ENCODE measurements around the gene STARD9.
A peak's percentile ranks its signal among the peaks of the same experiment; 100 is the strongest.

Gene STARD9

DNA sequence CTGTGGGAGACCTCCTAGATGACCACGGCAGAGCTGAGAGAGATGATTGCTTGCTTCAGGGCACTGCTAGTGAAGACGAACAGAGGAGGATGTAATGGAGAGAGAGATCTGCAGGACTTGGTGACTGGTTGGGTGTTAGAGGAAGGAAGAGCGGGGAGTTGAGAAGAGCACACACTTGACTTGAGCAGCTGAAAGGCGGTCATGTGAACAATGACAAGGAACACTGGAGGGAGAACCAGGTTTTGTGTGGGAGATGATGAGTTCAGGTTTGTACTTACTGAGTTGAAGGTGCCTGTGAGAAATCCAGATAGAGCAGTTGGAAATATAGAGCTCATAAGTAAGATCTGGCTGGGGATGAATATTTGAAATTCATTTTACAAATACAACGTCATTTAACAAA is 121.2 kb downstream of the STARD9 start:
- DNase-seq: no peak

DNA sequence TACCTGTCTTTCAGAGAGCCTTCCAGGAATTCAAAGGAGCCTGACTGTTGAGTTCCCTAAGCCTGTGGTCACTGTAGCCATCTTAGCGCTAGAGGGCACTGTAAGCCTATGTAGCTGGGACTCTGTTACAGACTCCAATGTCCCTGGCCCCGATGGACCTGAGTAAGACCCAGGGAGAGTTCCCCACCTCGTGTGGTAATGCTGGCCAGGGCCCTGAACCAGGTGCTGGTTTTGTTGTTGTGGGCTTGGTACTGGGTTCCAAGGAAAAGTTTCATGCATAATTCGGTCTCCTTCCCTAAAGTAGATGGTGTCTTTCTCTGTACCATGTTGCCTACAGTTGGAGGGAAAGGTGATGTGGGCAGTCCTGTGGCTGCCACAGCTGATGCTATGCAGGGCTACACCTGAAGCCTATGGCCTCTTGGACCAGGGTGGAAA is 129.1 kb downstream of the STARD9 start:
- peak; percentile 41 for DNase-seq

DNA sequence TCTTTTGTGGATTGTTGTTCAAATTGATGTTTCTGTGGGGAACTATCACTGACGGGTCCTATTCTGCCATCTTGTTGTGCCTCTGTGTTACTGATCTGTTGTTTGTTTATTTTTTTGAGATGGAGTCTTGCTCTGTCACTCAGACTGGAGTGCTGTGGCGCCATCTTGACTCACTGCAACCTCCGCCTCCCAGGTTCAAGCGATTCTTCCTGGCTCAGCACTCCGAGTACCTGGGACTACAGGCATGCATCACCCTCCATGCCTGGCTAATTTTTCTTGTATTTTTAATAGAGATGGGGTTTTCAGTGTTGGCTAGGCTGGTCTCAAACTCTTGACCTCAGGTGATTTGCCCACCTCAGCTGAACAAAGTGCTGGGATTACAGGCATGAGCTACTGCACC is 129.9 kb downstream of the STARD9 start:
- DNase-seq: no peak

DNA sequence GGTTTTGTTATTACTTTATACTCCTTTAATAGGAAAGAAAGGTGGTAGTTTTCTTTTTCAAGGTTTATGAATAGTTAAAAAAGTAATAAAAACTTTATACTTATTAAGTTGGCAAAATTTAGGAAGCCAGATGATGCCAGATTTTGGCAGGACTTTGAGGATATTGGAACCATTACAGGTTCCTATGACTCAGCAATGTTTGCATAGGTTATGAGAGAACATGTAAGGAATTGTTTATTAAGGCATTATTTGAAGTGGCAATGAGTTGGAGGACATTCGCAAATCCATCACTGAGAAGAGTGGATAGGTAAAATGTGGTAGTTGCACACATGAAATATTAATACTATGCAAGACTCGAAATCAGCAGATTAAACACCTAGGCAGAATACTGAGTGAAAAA is 131.7 kb downstream of the STARD9 start:
- no peak for DNase-seq

DNA sequence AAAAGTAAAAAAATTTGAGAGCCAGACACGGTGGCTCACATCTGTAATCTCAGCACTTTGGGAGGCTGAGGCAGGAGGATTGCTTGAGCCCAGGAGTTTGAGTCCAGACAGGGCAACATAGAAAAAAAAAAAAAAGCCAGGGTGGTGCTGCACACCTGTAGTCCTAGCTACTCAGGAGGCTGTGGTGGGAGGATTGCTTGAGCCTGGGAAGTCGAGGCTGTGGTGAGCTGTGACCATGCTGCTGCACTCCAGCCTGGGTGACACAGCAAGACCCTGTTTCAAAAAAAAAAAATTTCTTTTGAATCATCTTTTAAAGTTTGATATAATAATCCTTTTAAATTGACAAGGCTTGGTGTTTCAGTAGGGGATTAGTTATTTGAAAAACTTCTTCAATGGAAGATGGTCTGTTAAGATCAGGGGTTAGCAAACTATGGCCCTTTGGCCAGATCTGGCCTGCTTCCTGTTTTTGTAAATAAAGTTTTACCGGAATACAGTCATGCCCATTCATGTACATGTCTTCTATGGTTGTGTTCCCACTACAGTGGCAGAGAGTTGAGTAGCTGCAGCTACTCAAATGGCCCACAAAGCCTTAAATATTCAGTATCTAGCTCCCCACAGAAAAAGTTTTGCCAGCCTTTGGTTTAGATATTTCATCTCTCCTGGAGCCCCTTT is 132.6 kb downstream of the STARD9 start:
- DNase-seq: no peak

DNA sequence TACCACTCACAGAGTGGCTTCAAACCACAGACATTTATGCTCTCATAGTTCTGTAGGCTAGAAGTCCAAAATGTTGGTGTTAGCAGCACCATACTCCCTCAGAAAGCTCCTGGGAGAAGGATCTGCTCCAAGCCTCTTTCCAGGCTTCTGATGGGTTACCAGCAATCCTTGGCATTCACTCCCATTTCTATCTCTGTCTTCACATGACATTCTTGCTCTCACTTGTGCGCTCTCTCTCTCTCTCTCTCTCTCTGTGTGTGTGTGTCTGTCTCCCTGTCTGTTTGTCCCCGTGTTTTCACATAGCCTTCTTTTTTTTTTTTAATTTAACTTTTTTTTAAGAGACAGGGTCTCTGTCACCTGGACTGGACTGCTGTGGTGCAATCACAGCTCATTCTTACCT is 135.3 kb downstream of the STARD9 start:
- no peak for DNase-seq

DNA sequence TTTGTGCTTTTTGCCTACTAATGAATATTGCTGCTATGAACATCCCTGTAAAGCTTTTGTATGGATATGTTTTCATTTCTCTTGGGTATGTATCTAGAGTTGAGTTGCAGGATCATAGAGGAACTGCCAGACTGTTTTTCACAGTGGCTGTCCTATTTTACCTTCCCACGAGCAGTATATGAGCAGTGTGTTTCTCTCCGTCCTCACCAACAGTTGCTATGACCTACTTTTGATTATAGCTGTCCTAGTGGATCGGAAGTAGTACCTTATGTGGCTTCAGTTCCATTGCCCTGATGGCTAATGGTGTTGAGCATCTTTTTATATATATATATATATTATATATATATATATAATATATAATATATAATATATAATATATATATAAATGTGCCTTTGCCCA is 136.3 kb downstream of the STARD9 start:
- no peak for DNase-seq

DNA sequence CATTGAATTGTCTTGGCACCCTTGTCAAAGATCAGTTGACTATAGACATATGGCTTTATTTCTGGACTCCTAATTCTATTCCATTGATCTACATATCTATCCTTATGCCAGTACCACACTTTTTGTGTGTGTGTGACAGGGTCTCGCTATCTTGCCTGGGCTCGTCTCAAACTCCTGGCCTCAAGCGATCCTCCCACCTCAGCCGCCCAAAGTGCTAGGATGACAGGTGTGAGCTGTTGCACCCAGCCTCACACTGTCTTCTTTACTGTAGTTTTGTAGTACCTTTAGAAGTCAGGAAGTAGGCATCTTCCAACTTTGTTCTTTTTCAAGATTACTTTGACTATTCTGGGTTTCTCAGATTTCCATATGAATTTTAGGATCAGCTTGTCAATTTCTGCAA is 137.2 kb downstream of the STARD9 start:
- DNase-seq: no peak

DNA sequence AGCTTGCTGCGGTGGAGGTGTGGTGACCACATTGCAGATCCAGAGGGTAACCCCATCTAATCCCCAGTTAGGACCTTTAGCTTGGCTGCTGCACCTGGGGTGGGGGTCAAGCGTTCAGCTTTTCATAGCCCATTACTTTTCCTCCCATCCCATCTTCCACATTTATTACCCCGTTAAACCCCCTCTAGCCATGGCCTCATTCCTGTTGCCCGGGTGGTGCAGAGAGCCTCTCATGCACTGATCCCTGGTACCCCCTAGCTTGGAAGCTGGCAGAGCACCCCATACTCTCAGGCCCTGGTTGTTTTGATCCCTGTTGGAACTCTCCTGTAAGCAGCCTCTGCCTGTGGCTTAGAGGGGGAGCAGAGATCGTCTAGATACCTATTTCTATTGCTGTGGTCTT is 140.7 kb downstream of the STARD9 start:
- no peak for DNase-seq

DNA sequence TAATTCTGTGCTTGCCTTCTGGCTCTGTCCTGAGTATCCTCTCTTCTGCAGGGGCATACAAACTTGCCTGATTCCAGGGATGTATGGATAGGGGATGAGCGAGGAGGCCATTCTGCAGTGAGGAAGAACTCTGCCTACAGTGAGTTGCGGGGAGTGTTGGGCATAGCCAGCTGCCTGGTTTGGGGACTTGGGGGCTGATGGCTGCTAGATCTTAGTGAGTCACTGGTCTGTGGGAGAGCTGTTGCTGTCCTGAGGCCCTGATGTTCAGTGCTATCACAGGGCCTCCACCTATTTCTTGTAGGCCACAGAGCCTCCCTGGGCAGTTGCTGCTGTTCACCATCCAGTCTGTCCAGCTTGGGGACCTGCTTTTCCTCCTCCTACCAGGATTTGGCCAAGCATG is 141.2 kb downstream of the STARD9 start:
- DNase-seq: no peak

DNA sequence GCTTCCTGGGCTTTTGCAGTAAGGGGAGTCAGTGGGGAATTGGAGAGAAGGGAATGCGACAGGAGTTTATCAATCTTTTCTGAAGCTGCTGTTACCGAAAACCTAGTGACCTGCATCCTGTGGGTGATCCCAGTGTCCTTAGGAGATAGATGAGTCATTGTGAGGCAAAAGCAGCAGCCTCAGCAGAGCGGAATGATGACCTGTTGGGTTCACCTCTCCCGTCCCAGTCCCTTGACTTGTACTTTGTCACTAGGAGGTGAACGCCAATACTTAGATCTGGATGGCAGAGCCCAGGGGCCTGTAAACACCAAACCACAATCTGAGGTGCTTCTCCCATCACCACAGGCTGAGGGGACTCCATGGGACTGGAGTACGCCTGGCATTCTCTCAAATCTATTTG is 143.6 kb downstream of the STARD9 start:
- DNase-seq: no peak

DNA sequence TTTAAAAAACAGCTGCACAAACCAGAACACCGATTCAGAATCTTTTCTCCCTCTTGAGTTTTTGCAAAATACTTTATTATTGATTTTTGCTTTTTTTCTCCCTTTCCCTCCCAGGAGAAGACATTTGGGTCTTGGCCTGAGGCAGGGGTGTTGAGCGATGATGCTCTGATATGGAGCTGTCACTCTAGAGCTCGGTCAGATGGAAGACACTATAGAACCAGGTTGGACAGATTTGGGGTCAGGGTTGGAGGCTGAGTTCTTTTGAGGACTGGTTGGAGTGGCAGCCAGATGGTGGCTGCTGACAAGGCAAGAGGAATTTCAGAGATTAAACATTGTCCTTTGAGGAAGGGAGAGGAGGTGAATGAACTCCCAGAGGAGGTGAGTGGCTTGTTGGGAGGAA is 144.7 kb downstream of the STARD9 start:
- no peak for DNase-seq

DNA sequence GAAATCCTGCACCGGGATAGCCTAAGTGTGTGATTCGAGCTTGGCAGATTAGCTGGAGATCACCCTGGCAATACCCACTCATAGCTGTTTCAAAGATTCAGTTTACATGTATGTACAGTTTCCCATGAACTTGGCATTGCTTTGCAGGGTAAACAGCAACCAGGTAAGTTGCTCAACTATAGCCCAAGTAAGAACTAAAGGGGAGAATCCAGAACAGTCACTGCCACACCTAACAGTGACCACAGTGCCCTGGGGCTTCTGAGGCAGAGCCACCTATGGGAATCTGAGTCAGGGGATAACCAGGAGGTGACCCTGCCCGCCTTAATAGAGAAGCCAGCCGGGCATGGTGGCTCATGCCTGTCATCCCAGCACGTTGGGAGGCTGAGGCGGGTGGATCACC is 145.6 kb downstream of the STARD9 start:
- no peak for DNase-seq

DNA sequence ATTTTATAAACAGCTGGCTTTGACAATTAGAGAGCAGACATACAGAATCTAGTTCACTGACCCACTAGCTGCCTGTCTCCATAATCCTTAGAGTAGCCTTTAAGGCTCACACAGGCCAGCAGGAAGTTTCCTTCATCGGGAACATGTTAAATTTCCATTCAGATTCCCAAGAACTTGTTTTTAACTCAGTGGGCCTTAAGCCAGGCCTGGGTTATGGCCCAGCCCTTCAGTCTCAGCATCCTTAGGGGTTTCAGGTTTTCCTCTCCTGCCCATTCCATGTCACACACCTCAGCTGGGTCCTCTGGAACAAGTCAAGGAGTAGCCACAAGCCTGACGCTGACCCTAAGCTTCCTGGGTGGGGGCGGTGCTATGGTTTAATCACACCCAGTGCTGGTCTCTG is 146.5 kb downstream of the STARD9 start:
- DNase-seq: no peak

DNA sequence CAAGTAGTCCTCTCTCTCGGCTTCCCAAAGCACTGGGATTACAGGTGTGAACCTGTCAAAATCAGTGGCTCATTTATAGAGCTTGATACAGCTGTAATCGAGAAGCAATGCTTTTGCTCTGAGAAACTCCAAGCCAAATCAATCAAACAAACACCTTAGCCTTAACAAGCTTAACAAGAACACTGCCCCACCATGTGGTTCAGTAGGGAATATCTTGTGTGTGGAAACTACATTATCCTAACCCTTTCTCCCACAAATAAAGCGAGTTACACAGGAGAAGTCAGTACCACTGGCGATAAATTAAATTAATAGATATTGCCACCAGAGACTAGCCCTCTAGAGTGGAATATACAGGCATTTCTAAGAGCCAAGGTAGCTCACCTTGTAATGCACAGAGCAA is 147.7 kb downstream of the STARD9 start:
- no peak for DNase-seq

DNA sequence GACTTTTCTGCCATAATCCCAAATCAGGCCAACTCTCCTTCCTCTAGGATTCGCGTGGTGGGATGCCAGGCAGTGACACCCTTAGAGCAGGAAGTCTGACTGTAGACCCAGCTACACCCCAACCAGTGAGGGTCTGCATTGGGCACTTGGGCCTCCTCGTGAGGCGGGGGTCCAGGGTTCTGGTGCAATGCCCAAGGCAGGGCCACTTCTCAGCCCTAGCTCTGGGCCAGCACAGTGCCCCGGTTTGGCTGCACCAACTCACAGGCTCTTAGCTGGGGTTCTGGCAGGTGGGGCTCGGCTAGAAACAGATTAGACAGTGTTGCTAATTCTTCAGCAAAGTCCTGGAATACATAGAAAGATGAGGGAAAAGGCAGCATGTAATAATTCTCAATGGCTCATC is 148.9 kb downstream of the STARD9 start:
- no peak for DNase-seq

DNA sequence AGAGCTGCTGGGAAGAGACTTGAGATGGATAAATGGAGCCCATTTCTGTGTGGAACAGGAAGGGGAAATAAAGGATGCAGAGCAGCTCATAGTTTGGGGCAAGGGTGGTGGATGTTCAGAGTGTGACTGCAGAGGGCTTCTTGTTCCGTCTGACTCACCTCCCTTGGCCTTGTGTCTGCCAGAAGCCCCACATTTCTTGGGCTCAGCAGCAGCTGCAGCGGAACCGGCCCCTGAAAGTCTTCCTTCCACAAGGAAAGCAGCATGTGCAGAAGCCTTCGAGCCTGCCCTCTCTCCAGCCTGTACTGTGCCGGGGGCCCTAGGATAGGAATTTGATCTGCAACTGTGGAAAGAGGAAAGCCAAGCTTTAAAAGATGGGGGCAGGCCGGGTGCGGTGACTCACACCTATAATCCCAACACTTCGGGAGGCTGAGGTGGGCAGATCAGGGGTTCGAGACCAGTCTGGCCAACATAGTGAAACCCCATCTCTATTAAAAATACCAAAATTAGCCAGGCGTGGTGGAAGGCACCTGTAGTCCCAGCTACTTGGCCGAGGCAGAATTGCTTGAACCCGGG is 150.0 kb downstream of the STARD9 start:
- no peak for DNase-seq

DNA sequence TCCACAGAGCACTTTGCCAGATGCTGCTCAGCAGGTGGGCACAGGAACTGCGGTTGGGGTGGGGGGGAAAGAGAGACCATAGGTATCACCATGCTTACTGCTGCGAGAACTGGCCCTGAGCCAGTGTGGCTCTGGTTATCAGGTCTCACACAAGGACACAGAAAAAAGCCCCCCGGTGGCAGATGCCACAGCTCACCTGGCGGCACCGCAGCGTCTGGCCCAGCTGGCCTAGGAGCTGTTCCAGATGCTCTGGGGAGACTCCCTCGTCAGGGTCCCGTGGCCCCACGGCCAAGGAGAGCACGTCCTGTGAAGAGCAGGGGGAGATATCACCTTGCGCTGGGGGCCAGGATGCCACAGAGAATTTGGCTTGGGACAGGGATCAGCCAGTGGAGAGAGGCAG is 150.7 kb downstream of the STARD9 start:
- no peak for DNase-seq

DNA sequence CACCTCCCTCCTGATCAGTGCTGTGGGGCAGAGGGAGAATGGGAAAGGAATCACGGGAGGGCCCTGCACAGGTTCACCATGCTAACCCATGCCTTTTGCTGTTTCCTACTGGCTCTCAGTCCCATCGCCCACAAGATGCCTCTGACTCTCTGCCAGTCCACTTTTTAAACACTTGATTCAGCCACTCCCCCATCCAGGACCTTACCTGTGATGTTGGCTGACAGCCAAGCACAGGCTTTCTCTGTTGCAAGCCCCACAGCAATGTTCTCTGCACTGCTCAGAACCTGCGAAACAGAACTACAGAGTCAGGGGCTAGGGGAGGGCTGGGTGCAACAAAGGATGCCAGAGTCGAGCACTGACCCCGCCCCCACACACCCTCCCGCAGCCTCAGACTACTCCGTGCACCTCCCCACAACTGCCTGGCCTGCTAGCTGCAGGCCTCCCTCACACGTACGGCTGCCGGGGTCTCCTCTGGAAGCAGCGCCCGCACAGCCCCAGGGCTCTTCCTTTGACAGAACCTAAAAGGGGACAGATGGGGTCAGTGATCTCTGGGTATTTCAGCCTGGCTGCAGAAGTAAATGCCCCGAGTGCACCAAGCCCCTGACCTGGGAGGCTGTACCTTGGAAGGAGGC is 152.5 kb downstream of the STARD9 start:
- no peak for DNase-seq

DNA sequence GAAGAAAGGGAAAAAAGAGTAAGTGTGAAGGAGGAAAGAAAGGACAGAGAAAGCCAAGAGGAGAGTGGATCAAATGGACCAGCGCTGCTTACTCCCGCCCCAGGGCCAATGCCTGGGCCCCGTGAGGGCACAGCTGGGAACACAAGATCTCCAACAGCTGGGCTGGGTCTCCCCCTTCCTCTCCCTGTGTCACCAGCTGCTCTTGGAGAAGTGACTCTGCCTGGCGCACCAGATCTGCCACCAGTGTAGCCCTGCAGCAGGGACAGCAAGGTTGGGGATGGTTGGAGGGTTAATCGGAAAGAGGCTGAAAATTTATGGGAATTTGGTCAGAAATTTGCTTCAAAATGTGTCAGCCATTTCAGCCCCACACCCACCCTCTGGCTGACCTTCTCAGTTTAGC is 153.2 kb downstream of the STARD9 start:
- DNase-seq: no peak

DNA sequence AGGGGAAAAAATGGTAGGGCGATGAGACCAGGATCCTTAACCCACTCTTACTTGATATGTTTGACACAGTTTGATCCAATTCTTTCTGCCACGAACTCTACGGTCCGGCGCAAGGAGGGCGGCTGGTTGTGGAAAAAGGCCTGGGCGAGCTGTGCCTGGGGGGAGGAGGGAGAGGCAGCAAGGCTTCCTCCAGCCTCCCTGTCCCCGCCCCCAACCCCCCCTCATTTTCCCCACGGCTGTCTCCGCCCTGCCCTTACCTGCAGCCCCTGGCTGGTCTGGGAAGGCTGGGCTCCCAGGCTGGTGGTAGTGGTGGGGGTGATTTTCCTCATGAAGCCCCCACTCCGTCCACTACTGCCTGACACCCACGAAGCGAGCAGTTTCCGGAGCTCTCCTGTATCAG is 153.6 kb downstream of the STARD9 start:
- DNase-seq: no peak

DNA sequence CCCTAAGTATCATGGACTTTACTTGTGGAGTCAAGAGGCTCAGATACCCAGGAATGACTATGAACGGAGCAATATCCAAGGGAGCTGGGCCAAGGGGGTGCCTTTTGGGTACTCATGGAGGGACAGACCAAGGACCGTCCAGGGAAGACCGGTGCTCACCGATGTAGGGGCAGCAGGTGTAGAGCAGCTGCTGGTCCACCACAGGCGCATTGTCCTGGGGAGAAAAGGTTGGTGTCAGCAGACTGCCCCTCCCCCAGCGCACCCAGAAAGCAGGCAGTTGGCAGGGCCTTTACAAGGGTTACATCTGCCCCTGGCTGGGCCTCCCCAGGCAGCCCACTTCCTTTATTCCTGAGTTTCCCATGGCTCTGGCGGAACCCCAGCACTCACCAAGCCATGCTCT is 154.0 kb downstream of the STARD9 start:
- no peak for DNase-seq

DNA sequence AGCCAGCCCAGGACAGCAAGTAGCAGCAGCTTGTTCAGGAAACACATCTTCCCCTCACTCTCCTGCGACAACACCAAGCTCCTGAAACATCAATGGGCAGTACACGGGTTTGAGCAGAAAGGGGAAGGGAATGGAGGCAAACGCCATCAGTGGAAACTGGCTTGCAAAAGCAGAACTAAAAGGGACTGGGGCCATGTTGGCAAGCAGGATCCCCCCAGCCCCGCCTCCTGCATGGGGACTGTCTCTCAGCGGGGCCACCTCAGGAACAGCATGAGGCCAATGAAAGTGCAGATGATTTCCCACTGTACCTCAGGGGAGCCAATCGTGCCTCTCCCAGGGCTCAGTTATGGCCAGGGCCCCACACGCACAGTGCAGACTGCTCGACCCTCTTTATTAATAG is 154.7 kb downstream of the STARD9 start:
- no peak for DNase-seq

DNA sequence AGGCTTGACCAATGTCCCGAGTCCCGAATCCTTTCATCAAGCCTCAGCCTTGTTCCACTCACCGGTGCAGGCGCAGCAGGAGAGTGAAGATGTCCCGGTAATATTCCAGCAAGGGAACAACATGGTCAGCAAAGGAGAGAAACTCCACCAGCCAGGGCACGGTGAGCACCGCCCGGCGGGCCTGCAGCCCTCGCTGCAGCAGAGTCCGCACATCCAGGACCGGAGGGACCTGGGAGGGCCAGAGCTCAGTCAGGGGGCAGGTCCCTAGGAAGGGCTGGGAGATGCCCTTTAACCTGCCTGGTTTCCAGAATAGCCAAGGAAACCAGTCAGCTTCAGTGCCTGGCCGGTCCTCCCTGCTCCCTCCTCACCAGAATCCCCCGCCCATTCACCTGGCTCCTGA is 155.1 kb downstream of the STARD9 start:
- DNase-seq: no peak

DNA sequence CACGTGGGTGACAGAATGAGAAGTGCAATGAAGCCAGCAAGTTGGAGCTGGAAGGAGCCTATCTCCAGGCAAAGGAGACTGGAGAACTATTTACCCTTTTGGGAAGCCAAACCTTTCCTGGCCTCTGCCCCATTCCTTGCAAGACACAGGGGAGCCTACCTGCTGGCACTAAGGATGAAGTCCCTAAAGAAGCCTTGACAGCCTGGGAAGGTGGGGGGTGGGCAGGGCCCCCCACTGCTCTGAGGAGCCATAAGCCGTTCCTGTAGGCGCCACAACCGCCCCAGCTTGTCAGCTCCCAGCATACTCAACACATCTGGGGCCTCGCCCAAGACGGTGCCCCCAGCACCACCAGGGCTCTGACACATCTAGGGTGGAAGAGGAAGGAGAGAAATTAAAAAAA is 156.1 kb downstream of the STARD9 start:
- no peak for DNase-seq
